ENCODE results near the gene PPFIA2. TPM values are rescaled to one million over a fixed set of nuclear protein-coding genes. Genes with fewer than 3 reads are reported as not detected.
"Not testable (repeated sequence)": the region's sequence is repeated elsewhere in the genome, so short reads cannot be mapped to it uniquely, and the experiment has no call there.

Gene PPFIA2
- total and polyA plus RNA-seq, 7 experiments from 2014 or later, result not detected

GRCh38 chr12:81683881-81684280, 75.3 kb downstream of the PPFIA2 start:
- H3K9me3 Mint-ChIP-seq, result no peaks in the 10 kb centered on the region
- POLR2A ChIA-PET, result no interaction called here
- H3K4me3 Mint-ChIP-seq, result no peak overlapping the region
- H3K27ac Mint-ChIP-seq, result no peak overlapping the region
- H3K36me3 Mint-ChIP-seq, result no peaks in the 10 kb centered on the region
- intact Hi-C loops (cut with micrococcal nuclease), result no loop called here
- Histone ChIP-seq H3K27ac (ENCODE audit: low read depth, low read length) (no peak overlapping the region), H3K36me3 (ENCODE audit: control insufficient read depth in 2 of 3, insufficient read depth in 3 of 3, low read length in 3 of 3) (no peaks in the 10 kb centered on the region), H3K4me1 (ENCODE audit: control insufficient read depth in 2 of 2, insufficient read depth in 2 of 2, low read length in 2 of 2) (no peaks in the 10 kb centered on the region), H3K4me3 (ENCODE audit: low read length) (no peak overlapping the region), H3K9me3 (ENCODE audit: control insufficient read depth in 2 of 3, low read length in 3 of 3) (no peaks in the 10 kb centered on the region), H3K27me3 (ENCODE audit: control insufficient read depth in 2 of 2, insufficient read depth in 2 of 2, low read length in 2 of 2) (no peaks in the 10 kb centered on the region)
- ATAC-seq (no peak), DNase-seq (no peak)
- H3K4me1 Mint-ChIP-seq, result no peaks in the 10 kb centered on the region
- peaks cover 0 to 19% (median under 1%) of the 10 kb centered on the region in 5 donors for H3K27me3 Mint-ChIP-seq
- CTCF ChIA-PET, result no interaction called here

GRCh38 chr12:81679614-81680013, 79.5 kb downstream of the PPFIA2 start:
- Histone ChIP-seq H3K27ac (ENCODE audit: low read depth, low read length) (no peak overlapping the region), H3K9me3 (ENCODE audit: control insufficient read depth in 2 of 3, low read length in 3 of 3) (no peaks in the 10 kb centered on the region), H3K36me3 (ENCODE audit: control insufficient read depth in 2 of 3, insufficient read depth in 3 of 3, low read length in 3 of 3) (no peaks in the 10 kb centered on the region), H3K4me3 (ENCODE audit: low read length) (no peak overlapping the region), H3K27me3 (ENCODE audit: control insufficient read depth in 2 of 2, insufficient read depth in 2 of 2, low read length in 2 of 2) (no peaks in the 10 kb centered on the region), H3K4me1 (ENCODE audit: control insufficient read depth in 2 of 2, insufficient read depth in 2 of 2, low read length in 2 of 2) (no peaks in the 10 kb centered on the region)
- peaks cover 0 to 15% (median 5%) of the 10 kb centered on the region in 5 donors for H3K27me3 Mint-ChIP-seq
- POLR2A ChIA-PET, result no interaction called here
- H3K27ac Mint-ChIP-seq, result no peak overlapping the region
- CTCF ChIA-PET, result no interaction called here
- no peak for ATAC-seq
- intact Hi-C loops (cut with micrococcal nuclease), result no loop called here
- H3K4me3 Mint-ChIP-seq, result no peak overlapping the region
- H3K9me3 Mint-ChIP-seq, result no peaks in the 10 kb centered on the region
- no peaks in the 10 kb centered on the region for H3K4me1 Mint-ChIP-seq
- H3K36me3 Mint-ChIP-seq, result no peaks in the 10 kb centered on the region
- DNase-seq, result no peak

GRCh38 chr12:81670759-81671158, 88.4 kb downstream of the PPFIA2 start:
- H3K27ac ChIP-seq (ENCODE audit: low read depth, low read length), result no peak overlapping the region
- intact Hi-C loops (cut with micrococcal nuclease), result no loop called here
- H3K9me3 ChIP-seq (ENCODE audit: control insufficient read depth in 2 of 3, low read length in 3 of 3), result no peaks in the 10 kb centered on the region
- H3K4me1 ChIP-seq (ENCODE audit: control insufficient read depth in 2 of 2, insufficient read depth in 2 of 2, low read length in 2 of 2), result no peaks in the 10 kb centered on the region
- DNase-seq (no peak), ATAC-seq (no peak)
- Mint-ChIP-seq H3K4me1 (no peaks in the 10 kb centered on the region), H3K27ac (no peak overlapping the region), H3K4me3 (no peak overlapping the region), H3K27me3 (no peaks in the 10 kb centered on the region), H3K36me3 (no peaks in the 10 kb centered on the region), H3K9me3 (no peaks in the 10 kb centered on the region)
- H3K4me3 ChIP-seq (ENCODE audit: low read length), result no peak overlapping the region
- ChIA-PET POLR2A (no interaction called here), CTCF (no interaction called here)
- no peaks in the 10 kb centered on the region for H3K27me3 ChIP-seq (ENCODE audit: control insufficient read depth in 2 of 2, insufficient read depth in 2 of 2, low read length in 2 of 2)
- no peaks in the 10 kb centered on the region for H3K36me3 ChIP-seq (ENCODE audit: control insufficient read depth in 2 of 3, insufficient read depth in 3 of 3, low read length in 3 of 3)

- no peak overlapping the region for H3K27ac Mint-ChIP-seq
- Histone ChIP-seq H3K27me3 (ENCODE audit: control insufficient read depth in 2 of 2, insufficient read depth in 2 of 2, low read length in 2 of 2) (no peaks in the 10 kb centered on the region), H3K27ac (ENCODE audit: low read depth, low read length) (no peak overlapping the region), H3K4me1 (ENCODE audit: control insufficient read depth in 2 of 2, insufficient read depth in 2 of 2, low read length in 2 of 2) (no peaks in the 10 kb centered on the region), H3K9me3 (ENCODE audit: control insufficient read depth in 2 of 3, low read length in 3 of 3) (no peaks in the 10 kb centered on the region), H3K4me3 (ENCODE audit: low read length) (no peak overlapping the region), H3K36me3 (ENCODE audit: control insufficient read depth in 2 of 3, insufficient read depth in 3 of 3, low read length in 3 of 3) (no peaks in the 10 kb centered on the region)
- peaks cover 0 to 2% (median 0%) of the 10 kb centered on the region in 11 donors for H3K9me3 Mint-ChIP-seq
- intact Hi-C loops (cut with micrococcal nuclease), result no loop called here
- H3K4me1 Mint-ChIP-seq, result no peaks in the 10 kb centered on the region
- POLR2A ChIA-PET, result no interaction called here
- ATAC-seq (no peak), DNase-seq (no peak)
- no peaks in the 10 kb centered on the region for H3K27me3 Mint-ChIP-seq
- no peak overlapping the region for H3K4me3 Mint-ChIP-seq
- CTCF ChIA-PET, result no interaction called here
- no peaks in the 10 kb centered on the region for H3K36me3 Mint-ChIP-seq
Measured at GRCh38 chr12:81668475-81668874, 90.7 kb downstream of the PPFIA2 start.

GRCh38 chr12:81659310-81659709, 99.8 kb downstream of the PPFIA2 start:
- H3K27me3 Mint-ChIP-seq, result peaks cover 0 to 19% (median 7%) of the 10 kb centered on the region in 5 donors
- H3K4me3 Mint-ChIP-seq; DNase-seq; intact Hi-C loops (cut with micrococcal nuclease); H3K4me3 ChIP-seq (ENCODE audit: low read length); H3K27ac Mint-ChIP-seq; H3K9me3 ChIP-seq (ENCODE audit: control insufficient read depth in 2 of 3, low read length in 3 of 3); ATAC-seq; H3K4me1 Mint-ChIP-seq; H3K9me3 Mint-ChIP-seq; H3K4me1 ChIP-seq (ENCODE audit: control insufficient read depth in 2 of 2, insufficient read depth in 2 of 2, low read length in 2 of 2); POLR2A ChIA-PET; H3K36me3 ChIP-seq (ENCODE audit: control insufficient read depth in 2 of 3, insufficient read depth in 3 of 3, low read length in 3 of 3); H3K27ac ChIP-seq (ENCODE audit: low read depth, low read length); H3K36me3 Mint-ChIP-seq; CTCF ChIA-PET; H3K27me3 ChIP-seq (ENCODE audit: control insufficient read depth in 2 of 2, insufficient read depth in 2 of 2, low read length in 2 of 2): not testable (repeated sequence)

GRCh38 chr12:81644503-81644902, 114.6 kb downstream of the PPFIA2 start:
- Mint-ChIP-seq H3K4me3 (no peak overlapping the region), H3K36me3 (no peaks in the 10 kb centered on the region), H3K27ac (no peak overlapping the region), H3K9me3 (no peaks in the 10 kb centered on the region), H3K27me3 (peaks cover 0 to 17% (median 9%) of the 10 kb centered on the region in 5 donors), H3K4me1 (no peaks in the 10 kb centered on the region)
- intact Hi-C loops (cut with micrococcal nuclease), result loop anchor here (1.0 to 5.0 kb wide), 8 partner anchors 153 to 1040 kb away; partner anchors contain the start of genes CCDC59 (in 2 of the 2) and METTL25 (in 2 of the 2)
- H3K27ac ChIP-seq (ENCODE audit: low read depth, low read length), result no peak overlapping the region
- no peaks in the 10 kb centered on the region for H3K9me3 ChIP-seq (ENCODE audit: control insufficient read depth in 2 of 3, low read length in 3 of 3)
- ATAC-seq (peak; percentile 63), DNase-seq (peak in 7 of 9 donors; percentile 24 to 59 (median 43))
- H3K27me3 ChIP-seq (ENCODE audit: control insufficient read depth in 2 of 2, insufficient read depth in 2 of 2, low read length in 2 of 2), result no peaks in the 10 kb centered on the region
- ChIA-PET CTCF (interaction anchor here (0.5 to 4.3 kb wide), 5 partner anchors 72 to 685 kb away, joined by 3 to 36 read pairs (median 3); no protein-coding TSS in a partner anchor), POLR2A (interaction anchor here (1.6 kb wide), 1 partner anchor 714 kb away, joined by 4 read pairs; the partner anchor contains the start of genes CCDC59 and METTL25)
- no peak overlapping the region for H3K4me3 ChIP-seq (ENCODE audit: low read length)
- no peaks in the 10 kb centered on the region for H3K36me3 ChIP-seq (ENCODE audit: control insufficient read depth in 2 of 3, insufficient read depth in 3 of 3, low read length in 3 of 3)
- no peaks in the 10 kb centered on the region for H3K4me1 ChIP-seq (ENCODE audit: control insufficient read depth in 2 of 2, insufficient read depth in 2 of 2, low read length in 2 of 2)

GRCh38 chr12:81639196-81639595, 120.0 kb downstream of the PPFIA2 start:
- CTCF ChIA-PET, result no interaction called here
- Histone ChIP-seq H3K4me3 (ENCODE audit: low read length) (no peak overlapping the region), H3K27me3 (ENCODE audit: control insufficient read depth in 2 of 2, insufficient read depth in 2 of 2, low read length in 2 of 2) (no peaks in the 10 kb centered on the region), H3K36me3 (ENCODE audit: control insufficient read depth in 2 of 3, insufficient read depth in 3 of 3, low read length in 3 of 3) (no peaks in the 10 kb centered on the region), H3K9me3 (ENCODE audit: control insufficient read depth in 2 of 3, low read length in 3 of 3) (no peaks in the 10 kb centered on the region), H3K4me1 (ENCODE audit: control insufficient read depth in 2 of 2, insufficient read depth in 2 of 2, low read length in 2 of 2) (no peaks in the 10 kb centered on the region), H3K27ac (ENCODE audit: low read depth, low read length) (no peak overlapping the region)
- Mint-ChIP-seq H3K36me3 (no peaks in the 10 kb centered on the region), H3K27ac (no peak overlapping the region), H3K4me3 (no peak overlapping the region), H3K9me3 (peaks cover 0 to 3% (median 0%) of the 10 kb centered on the region in 11 donors), H3K4me1 (no peaks in the 10 kb centered on the region), H3K27me3 (peaks cover 0 to 26% (median 10%) of the 10 kb centered on the region in 5 donors)
- DNase-seq (no peak), ATAC-seq (no peak)
- POLR2A ChIA-PET, result no interaction called here
- intact Hi-C loops (cut with micrococcal nuclease), result no loop called here
